Breast epithelium (tissue), 3 donors: ENCODE results near the gene ANXA2.

ENCODE experiments used
- CTCF ChIP-seq, 3 donors: fragments of 450-650 bp; IDR thresholded peaks; one replicate each; pipeline ENCODE4 v1.5.1; 2016 to 2017; ENCODE audit warnings: antibody characterized with exemption in 3 of 3, mild to moderate bottlenecking in 3 of 3, moderate library complexity in 3 of 3
- POLR2A ChIP-seq: fragments of 450-650 bp; IDR thresholded peaks from one replicate; pipeline ENCODE4 v1.6.1; 2016; ENCODE audit warnings: antibody characterized with exemption, mild to moderate bottlenecking, moderate library complexity
- POLR2AphosphoS5 ChIP-seq, 3 donors: sonication (generic); formaldehyde crosslinking; IDR thresholded peaks; one replicate each; pipeline ENCODE4 v1.6.1; 2017; ENCODE audit warnings: antibody characterized with exemption in 3 of 3

- TF ChIP-seq CTCF (IDR thresholded peaks at IDR 0.05) = no peak
- no peak for TF ChIP-seq POLR2A
- TF ChIP-seq POLR2AphosphoS5 (IDR thresholded peaks at IDR 0.05) = no peak
Observed at GRCh38 chr15:60406513-60407414, 9.0 kb upstream of the ANXA2 start.
